Cortex of kidney (tissue), 1 donor: ENCODE data around the gene EIF4E3.

ENCODE experiments used
- DNase-seq: peaks from one replicate; lab custom pipeline; 2025; lab: John Stamatoyannopoulos, UW

Gene EIF4E3

GRCh38 chr3:71689291-71689690, 35.9 kb downstream of the EIF4E3 start:
- no peak for DNase-seq

GRCh38 chr3:71688121-71688520, 37.1 kb downstream of the EIF4E3 start:
- DNase-seq, result no peak

- DNase-seq, result no peak
Measured at GRCh38 chr3:71685686-71686085, 39.5 kb downstream of the EIF4E3 start.

GRCh38 chr3:71684757-71685386, 40.3 kb downstream of the EIF4E3 start:
- no peak for DNase-seq

- no peak for DNase-seq
Measured at GRCh38 chr3:71684046-71684756, 41.0 kb downstream of the EIF4E3 start.

- no peak for DNase-seq
Measured at GRCh38 chr3:71681224-71681668, 44.0 kb downstream of the EIF4E3 start.

- DNase-seq, result no peak
Measured at GRCh38 chr3:71680603-71681002, 44.6 kb downstream of the EIF4E3 start.

GRCh38 chr3:71676931-71677330, 48.3 kb downstream of the EIF4E3 start:
- no peak for DNase-seq

GRCh38 chr3:71673486-71673885, 51.7 kb downstream of the EIF4E3 start:
- no peak for DNase-seq

- no peak for DNase-seq
Measured at GRCh38 chr3:71672807-71673206, 52.4 kb downstream of the EIF4E3 start.

GRCh38 chr3:71672340-71672739, 52.9 kb downstream of the EIF4E3 start:
- DNase-seq, result no peak

- no peak for DNase-seq
Measured at GRCh38 chr3:71671216-71671845, 53.9 kb downstream of the EIF4E3 start.

GRCh38 chr3:71662568-71662967, 62.6 kb downstream of the EIF4E3 start:
- no peak for DNase-seq

- no peak for DNase-seq
Measured at GRCh38 chr3:71662056-71662455, 63.1 kb downstream of the EIF4E3 start.

- no peak for DNase-seq
Measured at GRCh38 chr3:71659864-71660591, 65.2 kb downstream of the EIF4E3 start.

- DNase-seq, result no peak
Measured at GRCh38 chr3:71657831-71658530, 67.2 kb downstream of the EIF4E3 start.

GRCh38 chr3:71655061-71655460, 70.1 kb downstream of the EIF4E3 start:
- no peak for DNase-seq

GRCh38 chr3:71653414-71653807, 71.8 kb downstream of the EIF4E3 start:
- no peak for DNase-seq

GRCh38 chr3:71652781-71653413, 72.3 kb downstream of the EIF4E3 start:
- DNase-seq, result no peak

- DNase-seq, result no peak
Measured at GRCh38 chr3:71651625-71652024, 73.6 kb downstream of the EIF4E3 start.

GRCh38 chr3:71650372-71650771, 74.8 kb downstream of the EIF4E3 start:
- no peak for DNase-seq
